NB4 (cell line): Measurements from ENCODE around the gene PEPD.

Source experiments
- MYC ChIP-seq: IDR thresholded peaks from 2 replicates; pipeline ENCODE4 v1.6.1; 2011; ENCODE audit warnings: low read depth, low read length
- POLR2A ChIP-seq: IDR thresholded peaks from 2 replicates; pipeline ENCODE4 v1.6.1; 2011; ENCODE audit warnings: mild to moderate bottlenecking; ENCODE audit not compliant: insufficient read length; ENCODE audit errors: extremely low read depth
- TF ChIP-seq, protein P1 (sequence below): IDR thresholded peaks from one replicate; pipeline ENCODE4 v1.5.1; 2012; ENCODE audit warnings: low read depth, low read length
- TF ChIP-seq, protein P2 (sequence below): IDR thresholded peaks from 2 replicates; pipeline ENCODE4 v1.6.1; 2011; ENCODE audit warnings: low read depth, low read length

DNA sequence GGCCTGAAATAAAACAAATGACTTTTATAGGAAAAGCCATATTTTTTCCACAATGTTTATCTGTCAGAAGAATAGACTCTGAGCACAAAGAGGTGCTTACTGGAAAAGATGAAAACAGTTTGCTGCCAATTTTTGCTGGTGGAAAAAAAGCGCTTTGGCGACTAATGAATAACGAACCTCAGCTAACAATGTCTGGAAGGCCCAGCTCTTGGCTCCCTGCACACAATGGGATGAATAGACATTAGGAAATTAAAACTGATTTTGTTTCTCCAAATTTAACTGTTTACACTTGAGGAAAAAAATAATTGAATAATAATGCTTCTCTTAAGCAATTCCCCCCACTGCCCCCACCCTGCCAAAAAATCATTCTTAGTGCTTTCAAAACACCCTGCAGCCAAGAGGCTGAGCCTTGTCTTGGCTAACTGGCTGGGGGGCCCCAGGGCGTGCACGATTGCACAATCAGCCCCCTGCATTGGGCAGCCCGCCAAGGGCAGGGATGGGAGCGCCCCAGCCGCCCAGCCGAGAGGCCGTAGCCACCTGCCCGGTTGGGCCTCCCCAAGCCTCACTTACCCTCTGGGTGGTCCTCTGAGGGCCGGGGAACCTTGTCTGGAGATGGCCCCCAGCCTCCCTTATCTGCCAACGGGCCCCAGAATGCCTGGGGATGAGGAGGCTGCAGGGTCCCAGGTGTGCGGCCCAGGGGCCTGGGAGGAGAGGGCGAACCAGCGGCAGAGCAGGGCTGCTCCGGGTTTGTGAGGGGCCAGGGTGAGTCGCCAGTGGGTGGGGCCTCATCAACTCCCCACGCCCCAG is 131.3 kb downstream of the PEPD start:
- TF ChIP-seq, protein P1, sequence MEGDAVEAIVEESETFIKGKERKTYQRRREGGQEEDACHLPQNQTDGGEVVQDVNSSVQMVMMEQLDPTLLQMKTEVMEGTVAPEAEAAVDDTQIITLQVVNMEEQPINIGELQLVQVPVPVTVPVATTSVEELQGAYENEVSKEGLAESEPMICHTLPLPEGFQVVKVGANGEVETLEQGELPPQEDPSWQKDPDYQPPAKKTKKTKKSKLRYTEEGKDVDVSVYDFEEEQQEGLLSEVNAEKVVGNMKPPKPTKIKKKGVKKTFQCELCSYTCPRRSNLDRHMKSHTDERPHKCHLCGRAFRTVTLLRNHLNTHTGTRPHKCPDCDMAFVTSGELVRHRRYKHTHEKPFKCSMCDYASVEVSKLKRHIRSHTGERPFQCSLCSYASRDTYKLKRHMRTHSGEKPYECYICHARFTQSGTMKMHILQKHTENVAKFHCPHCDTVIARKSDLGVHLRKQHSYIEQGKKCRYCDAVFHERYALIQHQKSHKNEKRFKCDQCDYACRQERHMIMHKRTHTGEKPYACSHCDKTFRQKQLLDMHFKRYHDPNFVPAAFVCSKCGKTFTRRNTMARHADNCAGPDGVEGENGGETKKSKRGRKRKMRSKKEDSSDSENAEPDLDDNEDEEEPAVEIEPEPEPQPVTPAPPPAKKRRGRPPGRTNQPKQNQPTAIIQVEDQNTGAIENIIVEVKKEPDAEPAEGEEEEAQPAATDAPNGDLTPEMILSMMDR, result no peak
- TF ChIP-seq, protein P2, sequence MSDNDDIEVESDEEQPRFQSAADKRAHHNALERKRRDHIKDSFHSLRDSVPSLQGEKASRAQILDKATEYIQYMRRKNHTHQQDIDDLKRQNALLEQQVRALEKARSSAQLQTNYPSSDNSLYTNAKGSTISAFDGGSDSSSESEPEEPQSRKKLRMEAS, result no peak
- TF ChIP-seq MYC, result peak; percentile 12; the same call in 1 of the 2 replicates
- TF ChIP-seq POLR2A, result no peak
